ENCODE data around the gene NDUFB8.

The NDUFB8 gene

DNA sequence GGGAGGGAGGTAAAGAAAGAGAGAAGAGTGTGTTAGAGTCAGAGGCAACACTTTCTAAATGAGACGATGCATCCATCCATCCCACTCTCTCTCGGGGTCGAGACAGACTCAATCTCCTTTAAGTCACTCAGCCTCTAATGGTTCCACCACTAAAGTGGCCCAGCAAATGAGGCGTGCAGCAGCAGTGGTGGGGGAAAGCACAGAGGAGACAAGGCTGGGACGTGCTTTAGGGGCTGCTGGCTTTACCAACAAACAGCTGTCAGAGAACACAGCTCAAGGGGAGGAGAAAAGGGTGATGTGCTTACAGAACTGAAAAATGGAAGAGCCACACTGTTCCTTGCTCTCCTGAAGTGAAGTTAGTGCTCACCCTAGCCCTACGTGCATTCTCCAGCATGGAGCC, 5.5 kb downstream of the NDUFB8 start:
- no peak overlapping the region for H3K27ac ChIP-seq (ENCODE audit: low read depth, low read length)
- H3K9me3 ChIP-seq (ENCODE audit: control insufficient read depth in 5 of 5, low read length in 5 of 5), result no peaks in the 10 kb centered on the region
- peaks cover 11 to 48% (median 41%) of the 10 kb centered on the region in 5 donors for H3K36me3 ChIP-seq (ENCODE audit: control insufficient read depth in 5 of 5, insufficient read depth in 5 of 5, low read length in 5 of 5)
- H3K27me3 ChIP-seq (ENCODE audit: control insufficient read depth in 5 of 5, insufficient read depth in 4 of 5, low read length in 5 of 5), result no peaks in the 10 kb centered on the region
- no peak overlapping the region for H3K9ac ChIP-seq (ENCODE audit: low read length in 5 of 5)
- H3K4me3 ChIP-seq (ENCODE audit: low read depth in 1 of 5, low read length in 5 of 5), result no peak overlapping the region
- H3K4me1 ChIP-seq (ENCODE audit: control insufficient read depth in 5 of 5, insufficient read depth in 5 of 5, low read length in 5 of 5), result peaks cover 0 to 24% (median 22%) of the 10 kb centered on the region in 5 donors

GRCh38 chr10:100522945-100523344, 6.7 kb downstream of the NDUFB8 start:
- Histone ChIP-seq H3K27me3 (ENCODE audit: control insufficient read depth in 5 of 5, insufficient read depth in 4 of 5, low read length in 5 of 5) (no peaks in the 10 kb centered on the region), H3K4me3 (ENCODE audit: low read depth in 1 of 5, low read length in 5 of 5) (no peak overlapping the region), H3K9ac (ENCODE audit: low read length in 5 of 5) (no peak overlapping the region), H3K4me1 (ENCODE audit: control insufficient read depth in 5 of 5, insufficient read depth in 5 of 5, low read length in 5 of 5) (peaks cover 0 to 20% (median 16%) of the 10 kb centered on the region in 5 donors), H3K27ac (ENCODE audit: low read depth, low read length) (no peak overlapping the region), H3K9me3 (ENCODE audit: control insufficient read depth in 5 of 5, low read length in 5 of 5) (no peaks in the 10 kb centered on the region), H3K36me3 (ENCODE audit: control insufficient read depth in 5 of 5, insufficient read depth in 5 of 5, low read length in 5 of 5) (peaks cover 11 to 48% (median 41%) of the 10 kb centered on the region in 5 donors)

- H3K4me1 ChIP-seq (ENCODE audit: control insufficient read depth in 5 of 5, insufficient read depth in 5 of 5, low read length in 5 of 5), result peaks cover 0 to 18% (median 16%) of the 10 kb centered on the region in 5 donors
- no peaks in the 10 kb centered on the region for H3K27me3 ChIP-seq (ENCODE audit: control insufficient read depth in 5 of 5, insufficient read depth in 4 of 5, low read length in 5 of 5)
- no peaks in the 10 kb centered on the region for H3K9me3 ChIP-seq (ENCODE audit: control insufficient read depth in 5 of 5, low read length in 5 of 5)
- H3K36me3 ChIP-seq (ENCODE audit: control insufficient read depth in 5 of 5, insufficient read depth in 5 of 5, low read length in 5 of 5), result peaks cover 11 to 48% (median 41%) of the 10 kb centered on the region in 5 donors
- no peak overlapping the region for H3K27ac ChIP-seq (ENCODE audit: low read depth, low read length)
- no peak overlapping the region for H3K4me3 ChIP-seq (ENCODE audit: low read depth in 1 of 5, low read length in 5 of 5)
- H3K9ac ChIP-seq (ENCODE audit: low read length in 5 of 5), result no peak overlapping the region
Observed at GRCh38 chr10:100522107-100522801, 7.4 kb downstream of the NDUFB8 start.

- Histone ChIP-seq H3K27me3 (ENCODE audit: control insufficient read depth in 5 of 5, insufficient read depth in 4 of 5, low read length in 5 of 5) (no peaks in the 10 kb centered on the region), H3K36me3 (ENCODE audit: control insufficient read depth in 5 of 5, insufficient read depth in 5 of 5, low read length in 5 of 5) (peaks cover 9 to 38% (median 31%) of the 10 kb centered on the region in 5 donors), H3K27ac (ENCODE audit: low read depth, low read length) (no peak overlapping the region), H3K4me3 (ENCODE audit: low read depth in 1 of 5, low read length in 5 of 5) (no peak overlapping the region), H3K9ac (ENCODE audit: low read length in 5 of 5) (no peak overlapping the region), H3K9me3 (ENCODE audit: control insufficient read depth in 5 of 5, low read length in 5 of 5) (no peaks in the 10 kb centered on the region), H3K4me1 (ENCODE audit: control insufficient read depth in 5 of 5, insufficient read depth in 5 of 5, low read length in 5 of 5) (peaks cover 0 to 30% (median 16%) of the 10 kb centered on the region in 5 donors)
Observed at GRCh38 chr10:100520811-100521210, 8.9 kb downstream of the NDUFB8 start.

DNA sequence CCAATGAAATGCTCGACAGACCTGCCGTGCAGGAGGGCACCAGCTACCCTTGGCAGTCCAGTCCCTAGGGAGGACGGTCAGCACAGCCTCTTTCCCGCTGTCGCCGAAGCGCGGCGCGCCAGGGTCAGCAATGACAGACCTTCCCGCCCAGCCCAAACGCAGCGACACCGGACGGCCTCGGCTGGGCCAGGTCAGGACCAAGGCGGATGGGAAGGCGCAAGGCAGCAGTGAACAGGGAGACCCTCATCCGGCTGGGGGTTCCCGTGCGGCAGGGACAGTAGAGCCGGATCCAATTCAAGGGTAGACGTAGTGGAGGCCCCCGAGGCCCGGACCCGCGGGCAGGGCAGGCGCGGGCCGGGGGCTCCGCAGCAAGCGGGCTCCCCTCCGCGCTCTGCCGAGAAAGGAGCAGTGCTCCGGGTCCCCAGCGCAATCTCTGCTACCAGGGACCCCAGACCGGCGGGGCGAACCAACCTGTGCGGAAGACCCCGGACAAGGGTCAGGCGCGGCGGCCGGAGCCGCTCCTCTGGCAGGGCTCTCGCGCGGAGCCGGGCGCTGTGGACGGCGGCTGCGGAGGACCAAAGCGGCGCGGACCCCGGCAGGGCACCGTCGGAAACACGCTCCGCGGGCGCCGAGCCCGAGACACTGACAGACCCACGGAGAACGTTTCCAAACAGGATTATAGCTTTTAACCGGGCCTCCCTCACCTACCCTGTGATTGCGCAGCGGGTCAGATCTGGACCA, 10.2 kb downstream of the NDUFB8 start, which contains the start of gene SEC31B:
Gene SEC31B (minus strand): TSS at position 551 of the 741 bp plus-strand sequence. CDS start 2,909 bp downstream, outside the sequence.
- Histone ChIP-seq H3K27me3 (ENCODE audit: control insufficient read depth in 5 of 5, insufficient read depth in 4 of 5, low read length in 5 of 5) (no peaks in the 10 kb centered on the region), H3K27ac (ENCODE audit: low read depth, low read length) (no peak within 1 kb of the TSS), H3K9ac (ENCODE audit: low read length in 5 of 5) (peak within 1 kb of the TSS in 4 of 5 donors; percentile 58 to 72 (median 64)), H3K4me1 (ENCODE audit: control insufficient read depth in 5 of 5, insufficient read depth in 5 of 5, low read length in 5 of 5) (peaks cover 0 to 36% (median 17%) of the 10 kb centered on the region in 5 donors), H3K4me3 (ENCODE audit: low read depth in 1 of 5, low read length in 5 of 5) (peak within 1 kb of the TSS; percentile 54 to 61 (median 60)), H3K36me3 (ENCODE audit: control insufficient read depth in 5 of 5, insufficient read depth in 5 of 5, low read length in 5 of 5) (peaks cover 3 to 30% (median 19%) of the 10 kb centered on the region in 5 donors), H3K9me3 (ENCODE audit: control insufficient read depth in 5 of 5, low read length in 5 of 5) (no peaks in the 10 kb centered on the region)

GRCh38 chr10:100518761-100519241, 10.9 kb downstream of the NDUFB8 start:
- Histone ChIP-seq H3K27me3 (ENCODE audit: control insufficient read depth in 5 of 5, insufficient read depth in 4 of 5, low read length in 5 of 5) (no peaks in the 10 kb centered on the region), H3K36me3 (ENCODE audit: control insufficient read depth in 5 of 5, insufficient read depth in 5 of 5, low read length in 5 of 5) (peaks cover 0 to 23% (median 12%) of the 10 kb centered on the region in 5 donors), H3K4me3 (ENCODE audit: low read depth in 1 of 5, low read length in 5 of 5) (peak overlapping the region; percentile 54 to 61 (median 60)), H3K27ac (ENCODE audit: low read depth, low read length) (no peak overlapping the region), H3K4me1 (ENCODE audit: control insufficient read depth in 5 of 5, insufficient read depth in 5 of 5, low read length in 5 of 5) (peaks cover 0 to 36% (median 17%) of the 10 kb centered on the region in 5 donors), H3K9me3 (ENCODE audit: control insufficient read depth in 5 of 5, low read length in 5 of 5) (no peaks in the 10 kb centered on the region), H3K9ac (ENCODE audit: low read length in 5 of 5) (peak overlapping the region in 3 of 5 donors; percentile 58 to 72 (median 68))

DNA sequence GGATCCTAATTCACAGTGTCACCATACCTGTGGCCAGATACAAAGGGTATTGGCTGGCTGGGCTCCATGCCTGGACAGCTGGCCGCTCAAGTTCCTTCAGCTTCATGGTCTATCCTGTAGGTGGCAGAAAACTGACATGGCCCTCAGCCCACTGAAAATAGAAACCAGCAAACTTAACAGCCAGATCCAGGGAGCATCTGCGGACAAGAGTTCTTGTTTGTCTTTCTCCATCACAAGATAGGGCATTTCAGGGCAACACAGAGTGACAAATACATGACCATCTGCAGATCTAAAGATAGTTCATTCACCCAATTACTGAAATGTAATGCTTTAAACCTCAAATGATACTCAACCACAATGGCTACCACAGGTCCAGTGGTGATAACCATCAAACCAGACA, 12.8 kb downstream of the NDUFB8 start:
- H3K36me3 ChIP-seq (ENCODE audit: control insufficient read depth in 5 of 5, insufficient read depth in 5 of 5, low read length in 5 of 5), result peaks cover 0 to 16% (median 6%) of the 10 kb centered on the region in 5 donors

DNA sequence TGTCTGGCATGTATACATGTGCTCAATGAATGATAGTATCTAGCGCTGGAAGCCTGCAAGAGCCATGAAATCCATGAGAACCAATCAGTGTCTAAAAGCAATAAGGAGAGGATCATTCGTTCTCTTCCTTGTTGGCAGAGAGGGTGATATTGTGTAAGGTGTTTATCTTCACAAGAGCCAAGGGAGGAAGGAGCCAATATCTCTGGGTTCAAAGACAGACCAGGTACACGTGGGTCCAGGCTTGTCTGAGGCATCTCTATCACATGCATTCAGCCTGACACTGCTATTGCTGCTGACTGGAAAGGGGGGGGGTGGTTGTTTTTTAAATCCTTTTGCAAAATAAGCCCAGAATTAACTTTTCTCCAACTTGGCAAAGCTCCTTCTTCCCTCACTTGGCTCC, 14.1 kb downstream of the NDUFB8 start:
- H3K4me1 ChIP-seq (ENCODE audit: control insufficient read depth in 5 of 5, insufficient read depth in 5 of 5, low read length in 5 of 5), result peaks cover 0 to 36% (median 17%) of the 10 kb centered on the region in 5 donors
- H3K27me3 ChIP-seq (ENCODE audit: control insufficient read depth in 5 of 5, insufficient read depth in 4 of 5, low read length in 5 of 5), result no peaks in the 10 kb centered on the region
- no peak overlapping the region for H3K9ac ChIP-seq (ENCODE audit: low read length in 5 of 5)
- H3K9me3 ChIP-seq (ENCODE audit: control insufficient read depth in 5 of 5, low read length in 5 of 5), result no peaks in the 10 kb centered on the region
- H3K36me3 ChIP-seq (ENCODE audit: control insufficient read depth in 5 of 5, insufficient read depth in 5 of 5, low read length in 5 of 5), result peaks cover 2 to 23% (median 11%) of the 10 kb centered on the region in 5 donors
- no peak overlapping the region for H3K4me3 ChIP-seq (ENCODE audit: low read depth in 1 of 5, low read length in 5 of 5)
- no peak overlapping the region for H3K27ac ChIP-seq (ENCODE audit: low read depth, low read length)

More for the DNA sequence above, 12.8 kb downstream of the NDUFB8 start:
- H3K27ac ChIP-seq (ENCODE audit: low read depth, low read length), result no peak overlapping the region
- H3K9me3 ChIP-seq (ENCODE audit: control insufficient read depth in 5 of 5, low read length in 5 of 5), result no peaks in the 10 kb centered on the region
- no peaks in the 10 kb centered on the region for H3K27me3 ChIP-seq (ENCODE audit: control insufficient read depth in 5 of 5, insufficient read depth in 4 of 5, low read length in 5 of 5)
- peaks cover 0 to 36% (median 17%) of the 10 kb centered on the region in 5 donors for H3K4me1 ChIP-seq (ENCODE audit: control insufficient read depth in 5 of 5, insufficient read depth in 5 of 5, low read length in 5 of 5)
- no peak overlapping the region for H3K9ac ChIP-seq (ENCODE audit: low read length in 5 of 5)
- no peak overlapping the region for H3K4me3 ChIP-seq (ENCODE audit: low read depth in 1 of 5, low read length in 5 of 5)

DNA sequence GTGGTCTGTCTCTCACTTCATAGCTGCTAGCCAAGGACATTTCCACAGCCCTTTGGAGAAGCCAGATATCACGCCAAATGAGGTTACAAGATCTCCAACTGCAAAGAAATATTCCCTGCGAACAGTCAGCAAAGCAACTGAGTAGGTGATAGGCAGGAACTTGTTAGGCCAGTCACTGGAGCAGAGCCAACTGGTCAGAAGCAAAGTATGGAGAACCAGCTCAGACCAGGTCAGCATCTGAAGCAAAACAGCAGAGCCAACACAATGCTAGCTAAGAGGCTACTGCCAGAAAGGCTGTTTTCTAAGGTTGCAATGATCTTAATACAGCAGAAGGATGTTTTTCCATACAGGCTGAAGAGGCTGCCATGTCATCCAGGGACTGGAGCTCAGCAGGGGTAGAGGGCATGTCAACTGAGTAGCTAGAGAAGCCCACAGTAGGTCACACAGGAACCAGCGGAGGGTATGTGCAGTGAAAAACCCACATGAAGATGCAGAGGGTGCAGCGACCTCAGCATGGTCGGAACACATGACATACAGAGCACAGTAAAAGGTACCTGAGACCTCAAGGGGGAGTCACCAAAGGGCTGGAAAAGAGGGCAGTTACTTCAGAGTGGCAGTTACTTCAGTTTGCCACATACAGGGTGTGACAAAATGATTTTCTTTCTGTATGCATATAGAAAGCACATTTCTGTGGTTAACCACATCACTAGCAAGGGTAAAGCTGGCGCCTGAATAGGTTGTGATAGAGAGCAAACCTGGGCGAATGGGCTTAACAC, 18.9 kb downstream of the NDUFB8 start:
- no peak overlapping the region for H3K4me3 ChIP-seq (ENCODE audit: low read depth in 1 of 5, low read length in 5 of 5)
- peaks cover 0 to 5% (median 0%) of the 10 kb centered on the region in 5 donors for H3K4me1 ChIP-seq (ENCODE audit: control insufficient read depth in 5 of 5, insufficient read depth in 5 of 5, low read length in 5 of 5)
- no peaks in the 10 kb centered on the region for H3K9me3 ChIP-seq (ENCODE audit: control insufficient read depth in 5 of 5, low read length in 5 of 5)
- H3K27me3 ChIP-seq (ENCODE audit: control insufficient read depth in 5 of 5, insufficient read depth in 4 of 5, low read length in 5 of 5), result no peaks in the 10 kb centered on the region
- H3K9ac ChIP-seq (ENCODE audit: low read length in 5 of 5), result no peak overlapping the region
- H3K36me3 ChIP-seq (ENCODE audit: control insufficient read depth in 5 of 5, insufficient read depth in 5 of 5, low read length in 5 of 5), result peaks cover 15 to 47% (median 29%) of the 10 kb centered on the region in 5 donors
- H3K27ac ChIP-seq (ENCODE audit: low read depth, low read length), result no peak overlapping the region
